GM12878 (cell line): Measurements from ENCODE around the gene MAPKAP1. TPM values are rescaled to one million over a fixed set of nuclear protein-coding genes. Genes with fewer than 3 reads are reported as not detected.

Experiments used
- ATAC-seq: fragments of 200-7000 bp; cut with Tn5 transposase; 3 replicates; pipeline ENCODE4 v1.9.1; 2020; ENCODE audit warnings: mild to moderate bottlenecking, moderate library complexity
- BruUV-seq: library from RNA; stranded (reverse); fragments of 400-500 nt; replicated peaks from 2 replicates; lab custom pipeline; 2021; lab: Mats Ljungman, UMichigan
- CTCF ChIA-PET: fragments of 300-600 bp; sonication (Branson Sonifier 250); formaldehyde crosslinking; extraction: SDS; loops from one replicate; lab custom pipeline; 2021; ENCODE audit warnings: inconsistent platforms; lab: Yijun Ruan, JAX
- POLR2A ChIA-PET: fragments of 350-600 bp; formaldehyde crosslinking; extraction: SDS; loops from one replicate; lab custom pipeline; 2021; ENCODE audit warnings: inconsistent platforms; lab: Charles Lee
- RAD21 ChIA-PET: fragments of 300-600 bp; sonication (Branson Sonifier 250); formaldehyde crosslinking; loops from one replicate; lab custom pipeline; 2023; ENCODE audit warnings: antibody characterized with exemption; ENCODE audit not compliant: unreplicated experiment; lab: Charles Lee
- SMC1A ChIA-PET: fragments of 300-600 bp; sonication (Branson Sonifier 250); formaldehyde crosslinking; loops from one replicate; lab custom pipeline; 2023; ENCODE audit not compliant: unreplicated experiment, uncharacterized antibody; lab: Charles Lee
- DNase-seq: peaks from one replicate; pipeline ENCODE4 v3.0.0-alpha.2; 2011; ENCODE audit warnings: low read depth, low spot score
- FAIRE-seq: peaks from 3 replicates; lab custom pipeline; 2011; peaks lifted over from hg19 to GRCh38; lab: Jason Lieb, UNC
- H2AFZ ChIP-seq: 2 replicates; pipeline ENCODE4 v1.6.0; 2011; ENCODE audit warnings: low read depth, low read length, control low read depth; ENCODE audit not compliant: control insufficient read depth
- H3K27ac ChIP-seq: 2 replicates; pipeline ENCODE4 v1.5.1; 2011; ENCODE audit warnings: control low read depth; ENCODE audit not compliant: control insufficient read depth, insufficient read depth
- H3K27me3 ChIP-seq, 2 experiments: replicated peaks in 1 of 2; 2 replicates each; pipeline versions ENCODE4 v1.6.0 to v1.6.1; 2011; ENCODE audit warnings: low read length in 1 of 2; ENCODE audit not compliant: control insufficient read depth in 2 of 2, insufficient read depth in 2 of 2
- H3K36me3 ChIP-seq, 2 experiments: 2 replicates each; pipeline ENCODE4 v1.5.1; 2011; ENCODE audit warnings: low read length in 1 of 2; ENCODE audit not compliant: control insufficient read depth in 2 of 2, insufficient read depth in 2 of 2
- H3K4me1 ChIP-seq: 2 replicates; pipeline ENCODE4 v1.6.1; 2011; ENCODE audit warnings: mild to moderate bottlenecking, low read length, moderate library complexity, mixed read lengths; ENCODE audit not compliant: control insufficient read depth, insufficient read depth
- H3K4me2 ChIP-seq: 2 replicates; pipeline ENCODE4 v1.6.0; 2011; ENCODE audit warnings: control low read depth; ENCODE audit not compliant: control insufficient read depth, insufficient read depth
- H3K4me3 ChIP-seq: fragments of 200-600 bp; sonication (generic); 2 replicates; pipeline ENCODE4 v1.5.1; 2016
- H3K79me2 ChIP-seq: 2 replicates; pipeline ENCODE4 v1.6.0; 2011; ENCODE audit warnings: low read length; ENCODE audit not compliant: control insufficient read depth, insufficient read depth
- H3K9ac ChIP-seq: 2 replicates; pipeline ENCODE4 v1.8.0; 2011; ENCODE audit warnings: low read length, control low read depth, mixed read lengths; ENCODE audit not compliant: control insufficient read depth, insufficient read depth
- H3K9me3 ChIP-seq: replicated peaks from 3 replicates; pipeline ENCODE4 v1.5.1; 2011; ENCODE audit warnings: mild to moderate bottlenecking, low read length; ENCODE audit not compliant: control insufficient read depth, insufficient read depth
- H4K20me1 ChIP-seq: 2 replicates; pipeline ENCODE4 v1.6.0; 2011; ENCODE audit not compliant: control insufficient read depth, insufficient read depth
- CHD2 ChIP-seq: IDR thresholded peaks from 2 replicates; pipeline ENCODE4 v1.6.1; 2011; ENCODE audit warnings: low read depth, low read length, improper control_type of control experiment, borderline replicate concordance
- CHD4 ChIP-seq: fragments of 200-600 bp; sonication (generic); IDR thresholded peaks from 2 replicates; pipeline ENCODE4 v1.6.1; 2016; ENCODE audit warnings: mild to moderate bottlenecking
- HCFC1 ChIP-seq: fragments of 150-350 bp; IDR thresholded peaks from 2 replicates; pipeline ENCODE4 v1.6.1; 2014; ENCODE audit warnings: low read length
- HDGF ChIP-seq: fragments of 450-650 bp; IDR thresholded peaks from 2 replicates; pipeline ENCODE4 v1.6.1; 2016; ENCODE audit warnings: antibody characterized with exemption
- KLF5 ChIP-seq: fragments of 450-650 bp; IDR thresholded peaks from 2 replicates; pipeline ENCODE4 v1.6.1; 2014; ENCODE audit warnings: mild to moderate bottlenecking; ENCODE audit not compliant: partially characterized antibody
- NFXL1 ChIP-seq: fragments of 450-650 bp; IDR thresholded peaks from 2 replicates; pipeline ENCODE4 v1.6.1; 2017; ENCODE audit warnings: antibody characterized with exemption, mild to moderate bottlenecking, borderline replicate concordance
- NR2C1 ChIP-seq: fragments of 450-650 bp; IDR thresholded peaks from 2 replicates; pipeline ENCODE4 v1.6.1; 2017; ENCODE audit warnings: antibody characterized with exemption, mild to moderate bottlenecking, moderate library complexity
- SUPT20H ChIP-seq: IDR thresholded peaks from 2 replicates; pipeline ENCODE4 v1.6.1; 2011; ENCODE audit warnings: low read depth, mild to moderate bottlenecking, low read length, moderate library complexity, borderline replicate concordance; ENCODE audit not compliant: control insufficient read depth
- TAF1 ChIP-seq: IDR thresholded peaks from 2 replicates; pipeline ENCODE4 v1.6.1; 2011; ENCODE audit warnings: mild to moderate bottlenecking, low read depth, low read length, borderline replicate concordance
- TBL1XR1 ChIP-seq: IDR thresholded peaks from 2 replicates; pipeline ENCODE4 v1.6.1; 2012; ENCODE audit warnings: low read depth, low read length, improper control_type of control experiment
- TCF7 ChIP-seq: IDR thresholded peaks from 2 replicates; pipeline ENCODE4 v1.6.1; 2014; ENCODE audit warnings: antibody characterized with exemption, borderline replicate concordance
- WGBS: methylation state at CpG from one replicate; pipeline ENCODE4 v1.1.6; 2016; ENCODE audit warnings: low lambda C conversion rate; ENCODE audit not compliant: insufficient replicate concordance, insufficient coverage; ENCODE audit errors: missing lambda C conversion rate; 5-methylcytosine and 5-hydroxymethylcytosine counted together
- in situ Hi-C: fragments of 300-500 bp; cut with MboI; formaldehyde crosslinking; loops from 9 replicates; pipeline ENCODE4 v1.14.3; 2018; ENCODE audit warnings: mixed read lengths
- intact Hi-C: fragments of 100-400 bp; cut with micrococcal nuclease; formaldehyde crosslinking; loops from one replicate; pipeline ENCODE4 v1.14.2; 2022; ENCODE audit not compliant: unreplicated experiment
- polyA plus RNA-seq, 11 experiments: library from polyadenylated mRNA; depleted of rRNA in 4 of 11; unstranded in 6 of 11; stranded (reverse) in 5 of 11; fragments of >200 nt; fragmentation: Nextera tagmentation in 4 of 11; fragmentation: Illumina TruSeq in 1 of 11; extraction: Ambion mirVana in 4 of 11; extraction: Trizol in 1 of 11; gene quantifications; 1 replicate in 1 of 11; 2 replicates in 10 of 11; pipeline versions ENCODE4 v1.2.1 to v1.2.3, GENCODE V29; 2011 to 2016; ENCODE audit warnings: inconsistent platforms in 2 of 11, missing spikeins in 2 of 11, low read depth in 1 of 11
- total RNA-seq, 4 experiments: library from RNA; depleted of rRNA in 3 of 4; stranded (reverse); fragments of >200 nt in 3 of 4; fragmentation: Illumina TruSeq in 1 of 4; extraction: Trizol in 1 of 4; gene quantifications; 2 replicates each; pipeline versions ENCODE4 v1.2.1 to v1.2.3, GENCODE V29; 2013 to 2021
- TF ChIP-seq, protein P1 (sequence below): IDR thresholded peaks from 2 replicates; pipeline ENCODE4 v1.6.1; 2012; ENCODE audit warnings: low read length, inconsistent platforms
- TF ChIP-seq, protein P2 (sequence below): IDR thresholded peaks from 2 replicates; pipeline ENCODE4 v1.6.1; 2012; ENCODE audit warnings: low read depth, low read length, improper control_type of control experiment

The MAPKAP1 gene
- total and polyA plus RNA-seq, 10 of the 15 experiments (the other 5 are each of a cell fraction or from before 2014, with no cell fraction given) = 5.1 to 188 (median 105) TPM

DNA sequence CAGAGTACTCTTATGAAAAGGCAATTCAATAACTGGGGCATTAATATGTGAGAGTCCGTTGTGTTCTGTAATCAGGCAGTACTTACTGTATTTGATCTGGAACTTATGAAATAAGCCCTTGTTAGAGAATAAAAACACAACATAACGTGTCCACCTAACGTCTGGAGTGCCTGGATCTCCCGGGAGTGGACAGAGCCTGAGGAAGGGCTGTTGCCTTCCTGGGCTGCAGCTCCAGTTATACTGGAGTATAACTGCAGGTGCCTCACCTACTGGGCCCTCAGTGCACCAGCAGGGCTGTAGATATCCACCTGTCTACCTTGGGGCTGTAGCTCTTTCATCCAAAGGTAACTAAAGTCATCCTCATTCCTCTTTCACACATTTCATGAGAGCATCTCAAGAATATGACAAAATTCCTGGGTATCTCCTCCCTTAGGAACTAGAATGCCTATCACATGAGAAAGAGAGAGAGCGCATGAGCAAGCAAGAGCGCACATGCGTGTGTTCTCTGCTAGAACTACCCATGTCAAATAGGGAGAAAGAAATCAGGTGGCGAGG lies 245.3 kb downstream of the MAPKAP1 start:
- Histone ChIP-seq H3K9me3 (peaks cover 5% of the 10 kb centered on the region), H3K4me3 (no peak overlapping the region), H2AFZ (no peak overlapping the region), H3K36me3 (peaks cover 8 to 14% of the 10 kb centered on the region in 2 experiments)
- ChIA-PET RAD21 (interaction anchor here (0.6 kb wide), 1 partner anchor 76 kb away, joined by 4 read pairs; no protein-coding TSS in a partner anchor), CTCF (no interaction called here), SMC1A (interaction anchor here (1.1 kb wide), 1 partner anchor 52 kb away, joined by 4 read pairs; no protein-coding TSS in a partner anchor)
- WGBS = 98% methylated on average over 8 of the region's 8 CpGs
- ATAC-seq = no peak
- no TSS peak for BruUV-seq
- TF ChIP-seq KLF5 = no peak
- TF ChIP-seq HDGF = no peak
- TF ChIP-seq, all 136 proteins: peak for 0
- Histone ChIP-seq H3K27ac (no peak overlapping the region), H3K9ac (no peak overlapping the region), H3K27me3 (no peaks in the 10 kb centered on the region), H3K4me1 (no peaks in the 10 kb centered on the region), H3K79me2 (no peaks in the 10 kb centered on the region), H4K20me1 (no peaks in the 10 kb centered on the region), H3K4me2 (no peak overlapping the region)
- intact Hi-C loops = no loop called here
- DNase-seq (no peak), FAIRE-seq (no peak)
- in situ Hi-C loops = no loop called here
- POLR2A ChIA-PET = no interaction called here

DNA sequence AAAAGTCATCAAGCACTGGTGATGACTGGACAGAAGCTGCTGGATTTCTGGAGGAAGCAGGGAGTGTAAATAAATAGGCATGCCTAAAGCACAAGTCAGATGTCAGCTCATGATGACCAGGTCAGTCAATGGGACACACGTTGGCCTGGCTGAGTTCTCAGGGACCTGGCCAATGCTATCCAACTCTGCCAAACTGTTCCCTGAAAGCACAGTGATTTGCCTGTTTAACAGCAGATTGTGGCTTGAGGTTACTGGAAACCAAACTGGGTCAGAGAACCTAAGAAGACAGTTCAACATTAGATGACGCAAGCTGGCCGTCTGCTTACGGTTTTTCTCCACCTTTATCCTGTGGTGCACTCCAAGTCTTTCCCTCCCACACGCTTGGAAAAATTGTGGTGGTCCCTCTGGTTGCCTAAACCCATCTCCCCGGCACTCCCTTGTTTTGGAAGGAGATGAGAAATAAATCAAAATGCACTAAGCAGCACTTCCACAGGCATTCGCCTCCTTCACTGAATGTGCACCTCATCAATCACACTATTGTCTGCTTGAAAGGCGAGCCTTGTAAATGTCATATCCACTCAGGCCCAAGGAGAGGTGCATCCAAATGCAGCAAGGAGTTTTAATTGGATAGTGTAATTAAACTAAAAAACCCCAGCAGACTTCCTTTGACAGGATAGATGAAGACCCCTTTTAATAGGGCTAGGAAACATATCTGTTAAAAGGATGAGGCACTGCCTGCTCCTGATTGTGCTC lies 245.9 kb downstream of the MAPKAP1 start:
- BruUV-seq = no TSS peak
- H3K4me1 ChIP-seq = no peaks in the 10 kb centered on the region
- no peak overlapping the region for H3K27ac ChIP-seq
- H4K20me1 ChIP-seq = no peaks in the 10 kb centered on the region
- H3K9ac ChIP-seq = no peak overlapping the region
- no peak for DNase-seq
- peaks cover 12% of the 10 kb centered on the region for H3K9me3 ChIP-seq
- no peak overlapping the region for H3K4me3 ChIP-seq
- peaks cover 6 to 18% of the 10 kb centered on the region in 2 experiments for H3K36me3 ChIP-seq
- intact Hi-C loops (no loop called here), in situ Hi-C loops (no loop called here)
- no peak overlapping the region for H3K4me2 ChIP-seq
- ChIA-PET CTCF (no interaction called here), SMC1A (no interaction called here), RAD21 (no interaction called here), POLR2A (interaction anchor here (0.6 kb wide), 1 partner anchor 1994 kb away, joined by 3 read pairs; no protein-coding TSS in a partner anchor)
- WGBS = 97% methylated on average over 8 of the region's 8 CpGs
- no peak for FAIRE-seq
- no peak overlapping the region for H2AFZ ChIP-seq
- no peak for ATAC-seq
- no peaks in the 10 kb centered on the region for H3K79me2 ChIP-seq
- H3K27me3 ChIP-seq = no peaks in the 10 kb centered on the region
- TF ChIP-seq NR2C1 (no peak), TBL1XR1 (no peak), TCF7 (no peak), CHD4 (no peak), CHD2 (no peak), SUPT20H (no peak), TAF1 (no peak), HCFC1 (no peak), NFXL1 (no peak)
- TF ChIP-seq, protein P1, sequence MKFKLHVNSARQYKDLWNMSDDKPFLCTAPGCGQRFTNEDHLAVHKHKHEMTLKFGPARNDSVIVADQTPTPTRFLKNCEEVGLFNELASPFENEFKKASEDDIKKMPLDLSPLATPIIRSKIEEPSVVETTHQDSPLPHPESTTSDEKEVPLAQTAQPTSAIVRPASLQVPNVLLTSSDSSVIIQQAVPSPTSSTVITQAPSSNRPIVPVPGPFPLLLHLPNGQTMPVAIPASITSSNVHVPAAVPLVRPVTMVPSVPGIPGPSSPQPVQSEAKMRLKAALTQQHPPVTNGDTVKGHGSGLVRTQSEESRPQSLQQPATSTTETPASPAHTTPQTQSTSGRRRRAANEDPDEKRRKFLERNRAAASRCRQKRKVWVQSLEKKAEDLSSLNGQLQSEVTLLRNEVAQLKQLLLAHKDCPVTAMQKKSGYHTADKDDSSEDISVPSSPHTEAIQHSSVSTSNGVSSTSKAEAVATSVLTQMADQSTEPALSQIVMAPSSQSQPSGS = no peak
- TF ChIP-seq, protein P2, sequence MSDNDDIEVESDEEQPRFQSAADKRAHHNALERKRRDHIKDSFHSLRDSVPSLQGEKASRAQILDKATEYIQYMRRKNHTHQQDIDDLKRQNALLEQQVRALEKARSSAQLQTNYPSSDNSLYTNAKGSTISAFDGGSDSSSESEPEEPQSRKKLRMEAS = no peak
